ENCODE results near the gene CCL21. TPM values are rescaled to one million over a fixed set of nuclear protein-coding genes. Genes with fewer than 3 reads are reported as not detected.
"Not testable (repeated sequence)": the region's sequence is repeated elsewhere in the genome, so short reads cannot be mapped to it uniquely, and the experiment has no call there.

CCL21 gene
- total RNA-seq, 4 donors from 2014 or later = 30.0 to 59.2 (median 57.5) TPM

- no peak for ATAC-seq (ENCODE audit: low FRiP score)
- no peak for TF ChIP-seq CTCF (IDR thresholded peaks at IDR 0.05)
Observed at GRCh38 chr9:34737677-34738260, 27.8 kb upstream of the CCL21 start.

GRCh38 chr9:34734720-34735119, 24.8 kb upstream of the CCL21 start:
- TF ChIP-seq CTCF (IDR thresholded peaks at IDR 0.05) = no peak
- ATAC-seq (ENCODE audit: low FRiP score) (no peak), DNase-seq (ENCODE audit: low spot score) (no peak)

More at GRCh38 chr9:34737677-34738260, 27.8 kb upstream of the CCL21 start:
- DNase-seq (ENCODE audit: low spot score) = no peak

GRCh38 chr9:34732886-34733285, 22.9 kb upstream of the CCL21 start:
- TF ChIP-seq CTCF (IDR thresholded peaks at IDR 0.05) = no peak
- ATAC-seq (ENCODE audit: low FRiP score) (no peak), DNase-seq (ENCODE audit: low spot score) (no peak)

- ATAC-seq (ENCODE audit: low FRiP score) = no peak
- no peak for TF ChIP-seq CTCF (IDR thresholded peaks at IDR 0.05)
Observed at GRCh38 chr9:34732478-34732877, 22.5 kb upstream of the CCL21 start.

GRCh38 chr9:34723141-34723540, 13.2 kb upstream of the CCL21 start:
- ATAC-seq (ENCODE audit: low FRiP score) = no peak
- no peak for TF ChIP-seq CTCF (IDR thresholded peaks at IDR 0.05)
- DNase-seq (ENCODE audit: low spot score) = no peak

More at GRCh38 chr9:34732478-34732877, 22.5 kb upstream of the CCL21 start:
- no peak for DNase-seq (ENCODE audit: low spot score)

GRCh38 chr9:34719769-34720025, 9.8 kb upstream of the CCL21 start:
- not testable (repeated sequence) for ATAC-seq (ENCODE audit: low FRiP score); DNase-seq (ENCODE audit: low spot score)

- ATAC-seq (ENCODE audit: low FRiP score) = no peak
- TF ChIP-seq CTCF (IDR thresholded peaks at IDR 0.05) = no peak
- DNase-seq (ENCODE audit: low spot score) = no peak
Observed at GRCh38 chr9:34719021-34719768, 9.3 kb upstream of the CCL21 start.

All from omental fat pad (tissue), 4 donors.